Fibroblast of pulmonary artery (primary cell): ENCODE results near the gene TTLL11.

Experiments used
- DNase-seq: peaks from one replicate; pipeline ENCODE4 v3.0.0-alpha.2; 2010; ENCODE audit warnings: low read depth
- H3K4me3 ChIP-seq: replicated peaks from 2 replicates; pipeline ENCODE4 v1.5.1; 2011; ENCODE audit warnings: low read depth, mild to moderate bottlenecking, control low read depth, low read length, moderate library complexity
- TF ChIP-seq, protein P1 (sequence below): IDR thresholded peaks from 2 replicates; pipeline ENCODE4 v1.5.1; 2011; ENCODE audit warnings: mild to moderate bottlenecking, control low read depth, low read length, inconsistent platforms; ENCODE audit errors: missing control alignments

TTLL11 gene

GRCh38 chr9:121822093-121823085 is 270.7 kb downstream of the TTLL11 start:
- H3K4me3 ChIP-seq = no peak overlapping the region
- DNase-seq = no peak
- TF ChIP-seq, protein P1, sequence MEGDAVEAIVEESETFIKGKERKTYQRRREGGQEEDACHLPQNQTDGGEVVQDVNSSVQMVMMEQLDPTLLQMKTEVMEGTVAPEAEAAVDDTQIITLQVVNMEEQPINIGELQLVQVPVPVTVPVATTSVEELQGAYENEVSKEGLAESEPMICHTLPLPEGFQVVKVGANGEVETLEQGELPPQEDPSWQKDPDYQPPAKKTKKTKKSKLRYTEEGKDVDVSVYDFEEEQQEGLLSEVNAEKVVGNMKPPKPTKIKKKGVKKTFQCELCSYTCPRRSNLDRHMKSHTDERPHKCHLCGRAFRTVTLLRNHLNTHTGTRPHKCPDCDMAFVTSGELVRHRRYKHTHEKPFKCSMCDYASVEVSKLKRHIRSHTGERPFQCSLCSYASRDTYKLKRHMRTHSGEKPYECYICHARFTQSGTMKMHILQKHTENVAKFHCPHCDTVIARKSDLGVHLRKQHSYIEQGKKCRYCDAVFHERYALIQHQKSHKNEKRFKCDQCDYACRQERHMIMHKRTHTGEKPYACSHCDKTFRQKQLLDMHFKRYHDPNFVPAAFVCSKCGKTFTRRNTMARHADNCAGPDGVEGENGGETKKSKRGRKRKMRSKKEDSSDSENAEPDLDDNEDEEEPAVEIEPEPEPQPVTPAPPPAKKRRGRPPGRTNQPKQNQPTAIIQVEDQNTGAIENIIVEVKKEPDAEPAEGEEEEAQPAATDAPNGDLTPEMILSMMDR = no peak

GRCh38 chr9:121821326-121821725 is 271.8 kb downstream of the TTLL11 start:
- H3K4me3 ChIP-seq = no peak overlapping the region
- no peak for DNase-seq
- TF ChIP-seq, protein P1 = no peak

- no peak for DNase-seq
- TF ChIP-seq, protein P1 = no peak
- no peak overlapping the region for H3K4me3 ChIP-seq
These were observed 272.7 kb downstream of the TTLL11 start for GRCh38 chr9:121820286-121821005.

GRCh38 chr9:121819428-121820231 is 273.5 kb downstream of the TTLL11 start:
- no peak for DNase-seq
- peak overlapping the region; percentile 12 for H3K4me3 ChIP-seq
- TF ChIP-seq, protein P1 = no peak

GRCh38 chr9:121818841-121819427 is 274.2 kb downstream of the TTLL11 start:
- TF ChIP-seq, protein P1 = no peak
- H3K4me3 ChIP-seq = no peak overlapping the region
- no peak for DNase-seq

GRCh38 chr9:121818016-121818661 is 275.0 kb downstream of the TTLL11 start:
- DNase-seq = no peak
- TF ChIP-seq, protein P1 = no peak
- no peak overlapping the region for H3K4me3 ChIP-seq
